Measurements from ENCODE around the gene DRC7. TPM values are rescaled to one million over a fixed set of nuclear protein-coding genes. Genes with fewer than 3 reads are reported as not detected.

DRC7 gene
- polyA plus RNA-seq, 1 of the 3 experiments (the other 2 are of a cell fraction) = 0.58 TPM

DNA sequence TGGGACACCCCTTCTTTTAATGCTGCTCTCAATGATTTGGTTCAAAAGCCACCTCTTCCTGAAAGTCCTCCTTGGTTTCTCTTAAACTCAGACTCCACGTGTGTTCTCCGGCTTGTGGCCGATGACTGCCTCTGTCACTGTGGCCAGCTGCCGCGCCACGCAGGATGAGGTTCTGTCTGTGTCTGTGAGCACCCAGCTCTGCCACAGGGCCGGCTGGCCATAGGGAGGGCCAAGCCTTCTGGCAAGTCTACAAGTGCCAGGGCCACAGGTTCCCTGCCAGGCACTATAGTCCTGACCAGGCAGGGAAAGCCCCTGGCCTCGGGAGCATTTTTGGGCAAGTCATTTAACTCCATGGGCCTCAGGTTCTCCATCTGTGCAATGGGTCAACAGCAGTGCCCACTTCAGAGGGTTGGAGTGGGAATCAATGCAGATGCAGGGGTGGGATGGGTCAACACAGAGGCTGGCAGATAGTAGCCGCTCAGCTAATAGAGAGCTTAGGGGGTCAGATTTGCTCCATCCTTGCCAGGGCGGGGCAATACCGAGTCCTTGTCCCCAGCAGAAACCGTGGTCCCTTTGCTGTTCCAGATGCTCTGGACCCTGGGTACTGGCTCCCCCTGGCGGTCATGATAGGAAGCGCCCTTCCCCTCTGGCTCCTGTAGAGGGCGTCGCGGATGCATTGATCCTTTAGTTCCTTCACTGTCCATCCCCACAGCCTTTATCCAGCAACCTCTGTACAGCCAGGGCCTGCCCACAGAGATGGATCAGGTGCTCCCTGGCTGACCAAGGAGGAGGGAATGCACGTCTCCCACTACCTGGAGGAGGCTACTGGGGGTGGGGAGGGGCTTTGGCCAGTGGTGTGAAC, 45.8 kb upstream of the DRC7 start:
- Histone ChIP-seq H2AFZ (ENCODE audit: low read depth) (no peak overlapping the region), H3K27ac (ENCODE audit: low read depth in 2 of 2, low read length in 1 of 2) (no peak overlapping the region), H3K36me3 (replicated peaks in 1 of 2; ENCODE audit: control insufficient read depth in 1 of 2, insufficient read depth in 2 of 2, low read length in 1 of 2) (no peaks in the 10 kb centered on the region), H3K9ac (no peak overlapping the region), H3F3A (replicated peaks; ENCODE audit: insufficient read depth) (peaks cover 3% of the 10 kb centered on the region), H3K9me3 (no peaks in the 10 kb centered on the region), H4K20me1 (ENCODE audit: insufficient read depth) (no peaks in the 10 kb centered on the region), H3K4me2 (no peak overlapping the region), H3K79me2 (ENCODE audit: insufficient read depth) (no peaks in the 10 kb centered on the region), H3K9me2 (no peaks in the 10 kb centered on the region), H3K4me3 (ENCODE audit: low read depth in 2 of 2, low read length in 1 of 2) (peak overlapping the region in 1 of 2 experiments; percentile 52; a peak in 1 of 4 replicates), H3K4me1 (ENCODE audit: control insufficient read depth in 1 of 2, insufficient read depth in 2 of 2, low read depth in 1 of 2, low read length in 1 of 2) (peaks cover 0 to 4% of the 10 kb centered on the region in 2 experiments; a peak in 1 of 4 replicates), H3K27me3 (ENCODE audit: insufficient read depth) (no peaks in the 10 kb centered on the region)
- peak; percentile 93 for DNase-seq
- ChIA-PET POLR2A (interaction anchor here (1.3 kb wide), 1 partner anchor 10 kb away, joined by 3 read pairs; no protein-coding TSS in a partner anchor), CTCF (interaction anchor here (0.6 to 6.3 kb wide), 59 partner anchors 10 to 339 kb away, joined by 3 to 129 read pairs (median 4); partner anchors contain the start of genes ADGRG3, CCDC102A and KATNB1)
- TF ChIP-seq GATA2 (CRISPR knock-in tag; IDR thresholded peaks at IDR 0.05) (no peak), SIN3A (IDR thresholded peaks at IDR 0.05; ENCODE audit: borderline replicate concordance, low read depth, low read length) (no peak), RCOR1 (IDR thresholded peaks at IDR 0.05; ENCODE audit: low read length) (peak; percentile 34; the same call in 1 of the 2 replicates), SMC3 (IDR thresholded peaks at IDR 0.05; ENCODE audit: low read depth, low read length) (peak; percentile 100), YY1 (IDR thresholded peaks at IDR 0.05; ENCODE audit: low read depth) (no peak), NRF1 (IDR thresholded peaks at IDR 0.05; ENCODE audit: low read depth, low read length) (peak; percentile 23; the same call in 1 of the 2 replicates), TAF1 (IDR thresholded peaks at IDR 0.05; ENCODE audit: borderline replicate concordance, low read depth, low read length) (peak; percentile 3; the same call in 1 of the 2 replicates), CHD2 (IDR thresholded peaks at IDR 0.05; ENCODE audit: low read length, partially characterized antibody) (peak; percentile 39), RAD21 (IDR thresholded peaks at IDR 0.05; ENCODE audit: low read length) (peak; percentile 96)
- TF ChIP-seq, protein P1, sequence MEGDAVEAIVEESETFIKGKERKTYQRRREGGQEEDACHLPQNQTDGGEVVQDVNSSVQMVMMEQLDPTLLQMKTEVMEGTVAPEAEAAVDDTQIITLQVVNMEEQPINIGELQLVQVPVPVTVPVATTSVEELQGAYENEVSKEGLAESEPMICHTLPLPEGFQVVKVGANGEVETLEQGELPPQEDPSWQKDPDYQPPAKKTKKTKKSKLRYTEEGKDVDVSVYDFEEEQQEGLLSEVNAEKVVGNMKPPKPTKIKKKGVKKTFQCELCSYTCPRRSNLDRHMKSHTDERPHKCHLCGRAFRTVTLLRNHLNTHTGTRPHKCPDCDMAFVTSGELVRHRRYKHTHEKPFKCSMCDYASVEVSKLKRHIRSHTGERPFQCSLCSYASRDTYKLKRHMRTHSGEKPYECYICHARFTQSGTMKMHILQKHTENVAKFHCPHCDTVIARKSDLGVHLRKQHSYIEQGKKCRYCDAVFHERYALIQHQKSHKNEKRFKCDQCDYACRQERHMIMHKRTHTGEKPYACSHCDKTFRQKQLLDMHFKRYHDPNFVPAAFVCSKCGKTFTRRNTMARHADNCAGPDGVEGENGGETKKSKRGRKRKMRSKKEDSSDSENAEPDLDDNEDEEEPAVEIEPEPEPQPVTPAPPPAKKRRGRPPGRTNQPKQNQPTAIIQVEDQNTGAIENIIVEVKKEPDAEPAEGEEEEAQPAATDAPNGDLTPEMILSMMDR (IDR thresholded peaks at IDR 0.05) = peak; percentile 100
- TF ChIP-seq, protein P2, sequence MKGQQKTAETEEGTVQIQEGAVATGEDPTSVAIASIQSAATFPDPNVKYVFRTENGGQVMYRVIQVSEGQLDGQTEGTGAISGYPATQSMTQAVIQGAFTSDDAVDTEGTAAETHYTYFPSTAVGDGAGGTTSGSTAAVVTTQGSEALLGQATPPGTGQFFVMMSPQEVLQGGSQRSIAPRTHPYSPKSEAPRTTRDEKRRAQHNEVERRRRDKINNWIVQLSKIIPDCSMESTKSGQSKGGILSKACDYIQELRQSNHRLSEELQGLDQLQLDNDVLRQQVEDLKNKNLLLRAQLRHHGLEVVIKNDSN (IDR thresholded peaks at IDR 0.05; ENCODE audit: borderline replicate concordance, low read depth) = no peak
- 34% methylated on average over 17 of the region's 18 CpGs for WGBS (ENCODE audit: low lambda C conversion rate)

DNA sequence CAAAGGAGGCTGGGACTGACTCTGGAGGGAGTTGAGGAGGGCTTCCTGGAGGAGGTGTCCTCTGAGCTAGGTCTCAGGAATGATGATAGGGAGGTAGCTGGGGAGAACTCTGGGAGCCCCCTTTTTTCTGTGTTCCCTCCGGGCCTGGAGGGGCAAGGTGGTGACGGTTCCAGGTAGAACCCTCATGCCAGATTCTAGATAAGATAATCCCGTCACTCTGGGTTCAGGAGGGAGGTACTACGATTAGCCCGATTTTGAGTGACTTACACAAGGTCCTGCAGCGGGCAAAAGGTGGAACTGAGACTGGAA, 45.2 kb upstream of the DRC7 start:
- Histone ChIP-seq H4K20me1 (ENCODE audit: insufficient read depth) (no peaks in the 10 kb centered on the region), H3K4me2 (no peak overlapping the region), H3K9ac (no peak overlapping the region), H3K36me3 (replicated peaks in 1 of 2; ENCODE audit: control insufficient read depth in 1 of 2, insufficient read depth in 2 of 2, low read length in 1 of 2) (no peaks in the 10 kb centered on the region), H3K9me3 (no peaks in the 10 kb centered on the region), H3K27me3 (ENCODE audit: insufficient read depth) (no peaks in the 10 kb centered on the region), H3K79me2 (ENCODE audit: insufficient read depth) (no peaks in the 10 kb centered on the region), H3K9me2 (no peaks in the 10 kb centered on the region), H3F3A (replicated peaks; ENCODE audit: insufficient read depth) (peaks cover 3% of the 10 kb centered on the region), H2AFZ (ENCODE audit: low read depth) (no peak overlapping the region), H3K27ac (ENCODE audit: low read depth in 2 of 2, low read length in 1 of 2) (no peak overlapping the region), H3K4me1 (ENCODE audit: control insufficient read depth in 1 of 2, insufficient read depth in 2 of 2, low read depth in 1 of 2, low read length in 1 of 2) (peaks cover 0 to 4% of the 10 kb centered on the region in 2 experiments; a peak in 1 of 4 replicates), H3K4me3 (ENCODE audit: low read depth in 2 of 2, low read length in 1 of 2) (no peak overlapping the region)
- TF ChIP-seq, protein P1 (IDR thresholded peaks at IDR 0.05) = no peak
- no peak for TF ChIP-seq POLR2AphosphoS5 (IDR thresholded peaks at IDR 0.05; ENCODE audit: low read depth, low read length)
- TF ChIP-seq CHD2 (IDR thresholded peaks at IDR 0.05; ENCODE audit: low read length, partially characterized antibody) = no peak
- TF ChIP-seq FOSL2 (IDR thresholded peaks at IDR 0.05; ENCODE audit: borderline replicate concordance, low read depth) = no peak
- TF ChIP-seq USF2 (IDR thresholded peaks at IDR 0.05; ENCODE audit: borderline replicate concordance, low read depth, low read length) = no peak
- ChIA-PET POLR2A (interaction anchor here (1.3 kb wide), 1 partner anchor 11 kb away, joined by 3 read pairs; no protein-coding TSS in a partner anchor), CTCF (interaction anchor here (0.6 to 6.3 kb wide), 41 partner anchors 10 to 338 kb away, joined by 3 to 129 read pairs (median 4); partner anchors contain the start of genes ADGRG3 and KATNB1)
- WGBS (ENCODE audit: low lambda C conversion rate) = 61% methylated on average over 6 of the region's 6 CpGs
- DNase-seq = no peak
